GM12878 (cell line): ENCODE results near the gene ADAM33. TPM values are rescaled to one million over a fixed set of nuclear protein-coding genes. Genes with fewer than 3 reads are reported as not detected.

ENCODE experiments used
- ATAC-seq: fragments of 200-7000 bp; cut with Tn5 transposase; 3 replicates; pipeline ENCODE4 v1.9.1; 2020; ENCODE audit warnings: mild to moderate bottlenecking, moderate library complexity
- BruUV-seq: library from RNA; stranded (reverse); fragments of 400-500 nt; replicated peaks from 2 replicates; lab custom pipeline; 2021; lab: Mats Ljungman, UMichigan
- CTCF ChIA-PET: fragments of 300-600 bp; sonication (Branson Sonifier 250); formaldehyde crosslinking; extraction: SDS; loops from one replicate; lab custom pipeline; 2021; ENCODE audit warnings: inconsistent platforms; lab: Yijun Ruan, JAX
- POLR2A ChIA-PET: fragments of 350-600 bp; formaldehyde crosslinking; extraction: SDS; loops from one replicate; lab custom pipeline; 2021; ENCODE audit warnings: inconsistent platforms; lab: Charles Lee
- RAD21 ChIA-PET: fragments of 300-600 bp; sonication (Branson Sonifier 250); formaldehyde crosslinking; loops from one replicate; lab custom pipeline; 2023; ENCODE audit warnings: antibody characterized with exemption; ENCODE audit not compliant: unreplicated experiment; lab: Charles Lee
- SMC1A ChIA-PET: fragments of 300-600 bp; sonication (Branson Sonifier 250); formaldehyde crosslinking; loops from one replicate; lab custom pipeline; 2023; ENCODE audit not compliant: unreplicated experiment, uncharacterized antibody; lab: Charles Lee
- DNase-seq: peaks from one replicate; pipeline ENCODE4 v3.0.0-alpha.2; 2011; ENCODE audit warnings: low read depth, low spot score
- FAIRE-seq: peaks from 3 replicates; lab custom pipeline; 2011; peaks lifted over from hg19 to GRCh38; lab: Jason Lieb, UNC
- H2AFZ ChIP-seq: 2 replicates; pipeline ENCODE4 v1.6.0; 2011; ENCODE audit warnings: low read depth, low read length, control low read depth; ENCODE audit not compliant: control insufficient read depth
- H3K27ac ChIP-seq: 2 replicates; pipeline ENCODE4 v1.5.1; 2011; ENCODE audit warnings: control low read depth; ENCODE audit not compliant: control insufficient read depth, insufficient read depth
- H3K27me3 ChIP-seq, 2 experiments: replicated peaks in 1 of 2; 2 replicates each; pipeline versions ENCODE4 v1.6.0 to v1.6.1; 2011; ENCODE audit warnings: low read length in 1 of 2; ENCODE audit not compliant: control insufficient read depth in 2 of 2, insufficient read depth in 2 of 2
- H3K36me3 ChIP-seq, 2 experiments: 2 replicates each; pipeline ENCODE4 v1.5.1; 2011; ENCODE audit warnings: low read length in 1 of 2; ENCODE audit not compliant: control insufficient read depth in 2 of 2, insufficient read depth in 2 of 2
- H3K4me1 ChIP-seq: 2 replicates; pipeline ENCODE4 v1.6.1; 2011; ENCODE audit warnings: mild to moderate bottlenecking, low read length, moderate library complexity, mixed read lengths; ENCODE audit not compliant: control insufficient read depth, insufficient read depth
- H3K4me2 ChIP-seq: 2 replicates; pipeline ENCODE4 v1.6.0; 2011; ENCODE audit warnings: control low read depth; ENCODE audit not compliant: control insufficient read depth, insufficient read depth
- H3K4me3 ChIP-seq: fragments of 200-600 bp; sonication (generic); 2 replicates; pipeline ENCODE4 v1.5.1; 2016
- H3K79me2 ChIP-seq: 2 replicates; pipeline ENCODE4 v1.6.0; 2011; ENCODE audit warnings: low read length; ENCODE audit not compliant: control insufficient read depth, insufficient read depth
- H3K9ac ChIP-seq: 2 replicates; pipeline ENCODE4 v1.8.0; 2011; ENCODE audit warnings: low read length, control low read depth, mixed read lengths; ENCODE audit not compliant: control insufficient read depth, insufficient read depth
- H3K9me3 ChIP-seq: replicated peaks from 3 replicates; pipeline ENCODE4 v1.5.1; 2011; ENCODE audit warnings: mild to moderate bottlenecking, low read length; ENCODE audit not compliant: control insufficient read depth, insufficient read depth
- H4K20me1 ChIP-seq: 2 replicates; pipeline ENCODE4 v1.6.0; 2011; ENCODE audit not compliant: control insufficient read depth, insufficient read depth
- BACH1 ChIP-seq: fragments of 450-650 bp; IDR thresholded peaks from 2 replicates; pipeline ENCODE4 v1.6.1; 2017; ENCODE audit warnings: mild to moderate bottlenecking, borderline replicate concordance
- CBFB ChIP-seq: IDR thresholded peaks from 2 replicates; pipeline ENCODE4 v1.6.1; 2016; ENCODE audit warnings: antibody characterized with exemption, low read depth
- CHD1 ChIP-seq: IDR thresholded peaks from 2 replicates; pipeline ENCODE4 v1.6.1; 2012; ENCODE audit warnings: low read depth, low read length, improper control_type of control experiment
- RAD21 ChIP-seq: IDR thresholded peaks from 2 replicates; pipeline ENCODE4 v1.6.1; 2011; ENCODE audit warnings: mild to moderate bottlenecking, low read depth, low read length, moderate library complexity; ENCODE audit not compliant: insufficient read depth
- RUNX3 ChIP-seq: IDR thresholded peaks from 2 replicates; pipeline ENCODE4 v1.6.1; 2012; ENCODE audit warnings: low read length, inconsistent platforms
- SMC3 ChIP-seq: IDR thresholded peaks from 2 replicates; pipeline ENCODE4 v1.6.1; 2011; ENCODE audit warnings: low read length, improper control_type of control experiment, borderline replicate concordance
- TBL1XR1 ChIP-seq: IDR thresholded peaks from 2 replicates; pipeline ENCODE4 v1.6.1; 2012; ENCODE audit warnings: low read depth, low read length, improper control_type of control experiment
- WGBS: methylation state at CpG from one replicate; pipeline ENCODE4 v1.1.6; 2016; ENCODE audit warnings: low lambda C conversion rate; ENCODE audit not compliant: insufficient replicate concordance, insufficient coverage; ENCODE audit errors: missing lambda C conversion rate; 5-methylcytosine and 5-hydroxymethylcytosine counted together
- in situ Hi-C: fragments of 300-500 bp; cut with MboI; formaldehyde crosslinking; loops from 9 replicates; pipeline ENCODE4 v1.14.3; 2018; ENCODE audit warnings: mixed read lengths
- intact Hi-C: fragments of 100-400 bp; cut with micrococcal nuclease; formaldehyde crosslinking; loops from one replicate; pipeline ENCODE4 v1.14.2; 2022; ENCODE audit not compliant: unreplicated experiment
- polyA plus RNA-seq, 11 experiments: library from polyadenylated mRNA; depleted of rRNA in 4 of 11; unstranded in 6 of 11; stranded (reverse) in 5 of 11; fragments of >200 nt; fragmentation: Nextera tagmentation in 4 of 11; fragmentation: Illumina TruSeq in 1 of 11; extraction: Ambion mirVana in 4 of 11; extraction: Trizol in 1 of 11; gene quantifications; 1 replicate in 1 of 11; 2 replicates in 10 of 11; pipeline versions ENCODE4 v1.2.1 to v1.2.3, GENCODE V29; 2011 to 2016; ENCODE audit warnings: inconsistent platforms in 2 of 11, missing spikeins in 2 of 11, low read depth in 1 of 11
- total RNA-seq, 4 experiments: library from RNA; depleted of rRNA in 3 of 4; stranded (reverse); fragments of >200 nt in 3 of 4; fragmentation: Illumina TruSeq in 1 of 4; extraction: Trizol in 1 of 4; gene quantifications; 2 replicates each; pipeline versions ENCODE4 v1.2.1 to v1.2.3, GENCODE V29; 2013 to 2021

The ADAM33 gene
- total and polyA plus RNA-seq, 10 of the 15 experiments (the other 5 are each of a cell fraction or from before 2014, with no cell fraction given), result not detected

DNA sequence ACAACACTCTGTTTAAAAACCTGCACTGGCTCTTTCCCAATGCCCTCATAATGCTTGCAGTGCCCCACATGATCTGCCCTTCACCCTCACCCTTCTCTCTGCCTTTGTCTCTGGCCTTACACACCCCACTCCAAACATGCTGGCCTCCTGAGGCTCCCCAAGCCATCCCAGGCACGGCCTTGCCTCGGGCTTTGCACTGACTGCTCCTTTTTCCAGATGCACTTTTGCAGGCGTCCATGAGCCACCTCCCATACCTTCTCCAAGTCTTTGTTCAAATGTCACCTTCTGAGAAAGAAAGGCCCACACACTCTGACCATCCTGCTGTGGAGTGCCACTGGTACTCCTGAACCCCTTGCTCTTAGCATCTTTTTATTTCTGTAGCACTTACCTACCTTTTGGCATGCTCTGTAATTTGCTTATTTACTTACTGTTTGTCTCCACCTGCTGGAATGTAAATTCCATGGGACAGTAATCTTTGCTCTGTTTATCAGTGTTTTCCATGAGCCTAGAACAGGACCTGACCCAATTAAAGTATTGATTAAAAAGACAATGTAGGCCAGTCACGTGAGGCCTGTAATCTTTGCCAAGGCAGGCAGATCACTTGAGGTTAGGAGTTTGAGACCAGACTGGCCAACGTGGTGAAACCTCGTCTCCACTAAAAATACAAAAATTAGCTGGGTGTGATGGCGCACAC lies 49.4 kb downstream of the ADAM33 start:
- ChIA-PET POLR2A (no interaction called here), CTCF (interaction anchor here (1.1 kb wide), 1 partner anchor 69 kb away, joined by 3 read pairs; no protein-coding TSS in a partner anchor), RAD21 (no interaction called here), SMC1A (no interaction called here)
- H3K36me3 ChIP-seq, result peaks cover 0 to 4% of the 10 kb centered on the region in 2 experiments; a peak in 2 of 4 replicates
- no peak overlapping the region for H3K27ac ChIP-seq
- ATAC-seq (no peak), DNase-seq (no peak), FAIRE-seq (no peak)
- H3K79me2 ChIP-seq, result no peaks in the 10 kb centered on the region
- no peak overlapping the region for H3K4me2 ChIP-seq
- H2AFZ ChIP-seq, result no peak overlapping the region
- H3K4me3 ChIP-seq, result no peak overlapping the region
- no peak overlapping the region for H3K9ac ChIP-seq
- H3K9me3 ChIP-seq, result no peaks in the 10 kb centered on the region
- BruUV-seq, result no TSS peak
- H3K4me1 ChIP-seq, result no peaks in the 10 kb centered on the region
- no peaks in the 10 kb centered on the region for H4K20me1 ChIP-seq
- 84% methylated on average over 7 of the region's 7 CpGs for WGBS
- no peak for TF ChIP-seq CHD1
- TF ChIP-seq RAD21, result peak; percentile 21; the same call in 1 of the 2 replicates
- TF ChIP-seq, all 136 proteins: peak for 1
- H3K27me3 ChIP-seq, result no peaks in the 10 kb centered on the region
- in situ Hi-C loops, result no loop called here
- intact Hi-C loops, result no loop called here

- no peak for TF ChIP-seq TBL1XR1
- TF ChIP-seq SMC3, result no peak
- TF ChIP-seq BACH1, result no peak
- no peak for TF ChIP-seq RUNX3
- no peak for TF ChIP-seq CBFB
- ChIA-PET POLR2A (interaction anchor here (0.6 kb wide), 1 partner anchor 295 kb away, joined by 5 read pairs; no protein-coding TSS in a partner anchor), RAD21 (no interaction called here), CTCF (no interaction called here), SMC1A (no interaction called here)
- WGBS, result 96% methylated on average over 5 of the region's 5 CpGs
- no peak overlapping the region for H2AFZ ChIP-seq
- no peak overlapping the region for H3K4me2 ChIP-seq
- H3K36me3 ChIP-seq, result peaks cover 0 to 4% of the 10 kb centered on the region in 2 experiments; a peak in 2 of 4 replicates
- no peaks in the 10 kb centered on the region for H3K4me1 ChIP-seq
- in situ Hi-C loops, result no loop called here
- H3K27me3 ChIP-seq, result no peaks in the 10 kb centered on the region
- no peaks in the 10 kb centered on the region for H3K79me2 ChIP-seq
- DNase-seq, result no peak
- no peak overlapping the region for H3K9ac ChIP-seq
- H4K20me1 ChIP-seq, result no peaks in the 10 kb centered on the region
- H3K4me3 ChIP-seq, result no peak overlapping the region
- FAIRE-seq, result no peak
- intact Hi-C loops, result no loop called here
- no peak overlapping the region for H3K27ac ChIP-seq
- no peak for ATAC-seq
- BruUV-seq, result no TSS peak
- H3K9me3 ChIP-seq, result no peaks in the 10 kb centered on the region
These were observed 50.3 kb downstream of the ADAM33 start for GRCh38 chr20:3631534-3631933.
